Measurements from ENCODE around the gene SURF2. TPM values are rescaled to one million over a fixed set of nuclear protein-coding genes. Genes with fewer than 3 reads are reported as not detected.
A peak's percentile ranks its signal among the peaks of the same experiment; 100 is the strongest.

The SURF2 gene
- total RNA-seq, 2 donors from 2014 or later: 15.2 to 21.6 TPM

GRCh38 chr9:133353548-133353947 is 2.8 kb upstream of the SURF2 start:
- Mint-ChIP-seq H3K9me3 (no peaks in the 10 kb centered on the region), H3K4me1 (ENCODE audit: low read depth in 2 of 2) (peaks cover 38 to 42% of the 10 kb centered on the region in 2 donors), H3K27me3 (no peaks in the 10 kb centered on the region), H3K4me3 (peak overlapping the region; percentile 10), H3K36me3 (peaks cover 26% of the 10 kb centered on the region), H3K27ac (peak overlapping the region in 1 of 2 donors; percentile 68)
- no peak for DNase-seq (ENCODE audit: low spot score)
- ATAC-seq: no peak

- Mint-ChIP-seq H3K4me1 (ENCODE audit: low read depth in 2 of 2) (peaks cover 30 to 37% of the 10 kb centered on the region in 2 donors), H3K36me3 (peaks cover 14% of the 10 kb centered on the region), H3K4me3 (peak overlapping the region; percentile 87)
Observed at GRCh38 chr9:133354766-133355165, 1.6 kb upstream of the SURF2 start.

DNA sequence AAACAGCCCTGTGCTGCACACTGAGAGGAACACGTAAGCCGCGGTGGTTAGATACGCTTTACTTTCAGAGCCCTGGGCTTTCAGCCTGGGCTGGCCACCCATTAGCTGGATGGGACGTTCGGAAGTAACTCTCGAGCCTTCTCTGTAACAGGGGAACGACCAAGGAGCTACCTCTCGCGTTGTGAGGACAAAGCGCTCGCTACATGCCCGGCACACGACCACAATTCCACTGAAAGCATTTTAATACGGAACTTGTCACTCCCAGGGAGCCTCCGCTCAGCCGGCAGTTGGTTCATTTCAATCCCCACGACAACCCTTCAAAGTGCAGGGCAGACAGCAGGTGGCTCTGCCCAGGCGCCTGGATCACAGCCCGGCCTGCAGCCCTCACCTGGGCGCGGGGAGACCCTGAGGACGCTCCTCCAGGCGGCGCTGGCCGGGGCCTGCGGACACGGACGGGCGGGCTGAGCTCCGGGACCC is 431 bp upstream of the SURF2 start:
- H3K4me1 Mint-ChIP-seq (ENCODE audit: low read depth in 2 of 2): peaks cover 28 to 37% of the 10 kb centered on the region in 2 donors
- H3K9me3 Mint-ChIP-seq: no peaks in the 10 kb centered on the region
- H3K27me3 Mint-ChIP-seq: no peaks in the 10 kb centered on the region
- peak; percentile 22 to 40 for ATAC-seq
- peaks cover 4% of the 10 kb centered on the region for H3K36me3 Mint-ChIP-seq
- no peak for DNase-seq (ENCODE audit: low spot score)
- peak overlapping the region; percentile 46 to 82 for H3K27ac Mint-ChIP-seq
- peak overlapping the region; percentile 87 for H3K4me3 Mint-ChIP-seq

More at GRCh38 chr9:133354766-133355165, 1.6 kb upstream of the SURF2 start:
- no peaks in the 10 kb centered on the region for H3K9me3 Mint-ChIP-seq
- no peaks in the 10 kb centered on the region for H3K27me3 Mint-ChIP-seq
- no peak overlapping the region for H3K27ac Mint-ChIP-seq
- DNase-seq (ENCODE audit: low spot score): no peak
- no peak for ATAC-seq

- Mint-ChIP-seq H3K36me3 (peaks cover 9% of the 10 kb centered on the region), H3K9me3 (no peaks in the 10 kb centered on the region), H3K27ac (peak overlapping the region; percentile 9 to 19), H3K27me3 (no peaks in the 10 kb centered on the region), H3K4me3 (peak overlapping the region; percentile 87), H3K4me1 (ENCODE audit: low read depth in 2 of 2) (peaks cover 38 to 45% of the 10 kb centered on the region in 2 donors)
- DNase-seq (ENCODE audit: low spot score) (no peak), ATAC-seq (no peak)
Observed at GRCh38 chr9:133357656-133358055, 1.3 kb downstream of the SURF2 start.

- no peak for ATAC-seq
- Mint-ChIP-seq H3K4me3 (no peak overlapping the region), H3K4me1 (ENCODE audit: low read depth in 2 of 2) (peaks cover 45 to 52% of the 10 kb centered on the region in 2 donors)
Observed at GRCh38 chr9:133359399-133360175, 3.2 kb downstream of the SURF2 start.

GRCh38 chr9:133360400-133361393 is 4.3 kb downstream of the SURF2 start:
- DNase-seq (ENCODE audit: low spot score) (no peak), ATAC-seq (no peak)
- Mint-ChIP-seq H3K27ac (peak overlapping the region; percentile 46 to 71), H3K9me3 (no peaks in the 10 kb centered on the region), H3K27me3 (no peaks in the 10 kb centered on the region), H3K4me3 (no peak overlapping the region), H3K4me1 (ENCODE audit: low read depth in 2 of 2) (peaks cover 45 to 52% of the 10 kb centered on the region in 2 donors), H3K36me3 (peaks cover 24% of the 10 kb centered on the region)

More at GRCh38 chr9:133359399-133360175, 3.2 kb downstream of the SURF2 start:
- Mint-ChIP-seq H3K36me3 (peaks cover 17% of the 10 kb centered on the region), H3K9me3 (no peaks in the 10 kb centered on the region), H3K27me3 (no peaks in the 10 kb centered on the region), H3K27ac (peak overlapping the region; percentile 19 to 75)
- no peak for DNase-seq (ENCODE audit: low spot score)

GRCh38 chr9:133361507-133362092 is 5.2 kb downstream of the SURF2 start:
- peaks cover 30% of the 10 kb centered on the region for H3K36me3 Mint-ChIP-seq
- DNase-seq (ENCODE audit: low spot score): no peak
- H3K4me3 Mint-ChIP-seq: no peak overlapping the region
- H3K9me3 Mint-ChIP-seq: no peaks in the 10 kb centered on the region
- H3K4me1 Mint-ChIP-seq (ENCODE audit: low read depth in 2 of 2): peaks cover 45 to 52% of the 10 kb centered on the region in 2 donors
- no peaks in the 10 kb centered on the region for H3K27me3 Mint-ChIP-seq
- ATAC-seq: no peak
- peak overlapping the region; percentile 46 to 71 for H3K27ac Mint-ChIP-seq

- ATAC-seq (no peak), DNase-seq (ENCODE audit: low spot score) (no peak)
- Mint-ChIP-seq H3K4me3 (no peak overlapping the region), H3K9me3 (no peaks in the 10 kb centered on the region), H3K4me1 (ENCODE audit: low read depth in 2 of 2) (peaks cover 44 to 53% of the 10 kb centered on the region in 2 donors), H3K27ac (peak overlapping the region; percentile 46 to 71), H3K36me3 (peaks cover 30% of the 10 kb centered on the region), H3K27me3 (no peaks in the 10 kb centered on the region)
Observed at GRCh38 chr9:133362359-133363044, 6.2 kb downstream of the SURF2 start.

- H3K9me3 Mint-ChIP-seq: no peaks in the 10 kb centered on the region
- peaks cover 57 to 64% of the 10 kb centered on the region in 2 donors for H3K4me1 Mint-ChIP-seq (ENCODE audit: low read depth in 2 of 2)
- H3K36me3 Mint-ChIP-seq: peaks cover 46% of the 10 kb centered on the region
- H3K4me3 Mint-ChIP-seq: no peak overlapping the region
- DNase-seq (ENCODE audit: low spot score) (no peak), ATAC-seq (no peak)
- no peaks in the 10 kb centered on the region for H3K27me3 Mint-ChIP-seq
- peak overlapping the region in 1 of 2 donors; percentile 37 for H3K27ac Mint-ChIP-seq
Observed at GRCh38 chr9:133366435-133366834, 10.1 kb downstream of the SURF2 start.

DNA sequence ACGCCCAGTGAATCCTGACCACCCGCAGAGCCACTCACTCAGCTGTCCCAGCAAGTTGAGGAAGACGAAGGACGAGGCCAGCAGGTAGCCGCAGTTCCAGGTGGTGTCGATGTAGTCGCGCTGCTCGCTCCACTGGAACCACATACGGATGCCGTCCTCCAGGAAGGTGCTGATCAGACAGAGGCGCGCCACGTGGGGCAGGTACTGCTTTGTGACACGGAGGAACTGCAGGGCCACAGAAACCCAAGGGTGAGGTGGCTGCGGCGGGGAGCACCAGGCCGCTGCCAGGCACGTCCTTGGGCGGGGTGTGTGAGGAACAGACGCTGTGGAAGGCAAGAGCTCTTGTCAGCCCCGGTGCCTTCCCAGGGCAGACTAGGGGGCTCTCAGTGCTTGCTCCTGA is 10.9 kb downstream of the SURF2 start:
- no peak overlapping the region for H3K4me3 Mint-ChIP-seq
- no peak for ATAC-seq
- no peak for DNase-seq (ENCODE audit: low spot score)
- H3K27ac Mint-ChIP-seq: peak overlapping the region in 1 of 2 donors; percentile 61
- H3K27me3 Mint-ChIP-seq: no peaks in the 10 kb centered on the region
- no peaks in the 10 kb centered on the region for H3K9me3 Mint-ChIP-seq
- H3K4me1 Mint-ChIP-seq (ENCODE audit: low read depth in 2 of 2): peaks cover 57 to 65% of the 10 kb centered on the region in 2 donors
- peaks cover 41% of the 10 kb centered on the region for H3K36me3 Mint-ChIP-seq

DNA sequence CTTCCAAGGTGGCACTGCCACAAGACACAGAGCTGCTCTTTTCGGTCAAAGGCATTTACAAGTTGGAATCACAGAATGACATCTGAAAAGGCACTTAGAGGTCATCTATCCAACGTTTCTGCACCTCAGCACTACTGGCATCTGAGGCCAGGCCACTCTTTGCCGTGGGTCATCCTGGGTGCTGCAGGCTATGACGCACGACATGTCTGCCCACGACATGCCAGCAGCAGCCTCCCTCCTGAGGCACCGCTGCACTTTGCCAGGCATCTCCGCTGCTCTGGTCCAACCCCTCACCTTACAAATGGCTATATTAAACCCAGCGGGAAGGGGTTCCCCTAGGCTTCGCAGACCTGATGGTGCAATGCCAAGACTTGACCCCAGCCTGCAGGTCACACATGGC is 11.4 kb downstream of the SURF2 start:
- H3K4me3 Mint-ChIP-seq: peak overlapping the region; percentile 89
- peak overlapping the region; percentile 96 to 99 for H3K27ac Mint-ChIP-seq
- H3K9me3 Mint-ChIP-seq: no peaks in the 10 kb centered on the region
- H3K4me1 Mint-ChIP-seq (ENCODE audit: low read depth in 2 of 2): peaks cover 61 to 70% of the 10 kb centered on the region in 2 donors
- H3K27me3 Mint-ChIP-seq: no peaks in the 10 kb centered on the region
- DNase-seq (ENCODE audit: low spot score) (no peak), ATAC-seq (no peak)
- peaks cover 45% of the 10 kb centered on the region for H3K36me3 Mint-ChIP-seq

GRCh38 chr9:133368249-133368881 is 12.0 kb downstream of the SURF2 start:
- DNase-seq (ENCODE audit: low spot score) (no peak), ATAC-seq (no peak)
- Mint-ChIP-seq H3K36me3 (peaks cover 44% of the 10 kb centered on the region), H3K4me3 (peak overlapping the region; percentile 89), H3K4me1 (ENCODE audit: low read depth in 2 of 2) (peaks cover 61 to 71% of the 10 kb centered on the region in 2 donors), H3K9me3 (no peaks in the 10 kb centered on the region), H3K27me3 (no peaks in the 10 kb centered on the region), H3K27ac (peak overlapping the region; percentile 96 to 99)
